Epithelial cell of umbilical artery (primary cell): ENCODE data around the gene FAM156B. TPM values are rescaled to one million over a fixed set of nuclear protein-coding genes. Genes with fewer than 3 reads are reported as not detected.

Experiments
- total RNA-seq: library from RNA; depleted of rRNA; stranded (reverse); fragments of >200 nt; gene quantifications from 2 replicates; pipeline ENCODE4 v1.2.3, GENCODE V29; 2014

The FAM156B gene
- total RNA-seq, result 6.5 and 10.4 TPM in 2 replicates

GRCh38 chrX:52896855-52897709 lies at the start of gene FAM156B:
FAM156B (plus strand) TSS chrX:52897330; CDS start chrX:52907226, 9,896 bp downstream.

GRCh38 chrX:52867610-52868348 lies 29.4 kb upstream of the FAM156B start, which contains the start of gene XAGE3:
XAGE3 (minus strand) TSS chrX:52868083; CDS start chrX:52867133, 950 bp downstream.

Other genes with a start within 250 kb of the FAM156B start
- not detected in 2 replicates for gene SSX7, start 242.4 kb upstream of the FAM156B start, total RNA-seq
- gene SSX2, start 190.2 kb upstream of the FAM156B start, total RNA-seq, result not detected in 2 replicates
- gene SSX2B, start 146.1 kb upstream of the FAM156B start, total RNA-seq, result not detected in 2 replicates
- gene SPANXN5, start 99.9 kb upstream of the FAM156B start, total RNA-seq, result not detected in 2 replicates
- not detected in 2 replicates for gene XAGE5, start 86.0 kb upstream of the FAM156B start, total RNA-seq
- not detected in 2 replicates for gene XAGE3, start 29.2 kb upstream of the FAM156B start, total RNA-seq
- 5.5 and 14.7 TPM in 2 replicates for gene FAM156A, start 61.2 kb downstream of the FAM156B start, total RNA-seq
- 1.6 and 2.9 TPM in 2 replicates for gene GPR173, start 151.5 kb downstream of the FAM156B start, total RNA-seq
- 6.2 and 7.9 TPM in 2 replicates for gene TSPYL2, start 185.0 kb downstream of the FAM156B start, total RNA-seq
- gene KANTR, start 196.8 kb downstream of the FAM156B start, total RNA-seq, result 2.6 and 5.6 TPM in 2 replicates